Esophagus squamous epithelium (tissue), 5 donors: ENCODE measurements around the gene KSR2. TPM values are rescaled to one million over a fixed set of nuclear protein-coding genes. Genes with fewer than 3 reads are reported as not detected.
A peak's percentile ranks its signal among the peaks of the same experiment; 100 is the strongest.

Experiments
- DNase-seq: peaks from one replicate; lab custom pipeline; 2025; lab: John Stamatoyannopoulos, UW
- H3K27ac ChIP-seq, 4 donors: fragments of 200-600 bp; sonication (generic); one replicate each; pipeline ENCODE4 v1.5.1; 2016 to 2019; ENCODE audit warnings: mild to moderate bottlenecking in 1 of 4
- H3K27me3 ChIP-seq, 4 donors: fragments of 200-600 bp; sonication (generic); 1 replicate in 3 of 4; 2 replicates in 1 of 4; pipeline versions ENCODE4 v1.5.1 to v1.6.0; 2017 to 2021; ENCODE audit warnings: antibody characterized with exemption in 1 of 4
- H3K36me3 ChIP-seq, 3 donors: fragments of 200-600 bp; sonication (generic); one replicate each; pipeline ENCODE4 v1.5.1; 2016 to 2019
- H3K4me1 ChIP-seq, 3 donors: fragments of 200-600 bp; sonication (generic); one replicate each; pipeline ENCODE4 v1.5.1; 2017 to 2019
- H3K4me3 ChIP-seq, 4 donors: fragments of 200-600 bp; sonication (generic); 1 replicate in 3 of 4; 2 replicates in 1 of 4; pipeline ENCODE4 v1.5.1; 2016 to 2019; ENCODE audit warnings: mild to moderate bottlenecking in 2 of 4, moderate library complexity in 1 of 4
- H3K9me3 ChIP-seq, 3 donors: fragments of 200-600 bp; sonication (generic); one replicate each; pipeline ENCODE4 v1.5.1; 2016 to 2019
- POLR2A ChIP-seq, 4 donors: fragments of 450-650 bp; IDR thresholded peaks; one replicate each; pipeline ENCODE4 v1.6.1; 2017; ENCODE audit warnings: antibody characterized with exemption in 4 of 4, mild to moderate bottlenecking in 4 of 4, moderate library complexity in 3 of 4
- WGBS, 2 donors: methylation state at CpG; one replicate each; pipeline ENCODE4 v1.1.5; 2018; 5-methylcytosine and 5-hydroxymethylcytosine counted together
- intact Hi-C: fragments of 100-400 bp; cut with DNase I; formaldehyde crosslinking; loops from one replicate; pipeline ENCODE4 v1.15.0; 2022
- total RNA-seq, 4 donors: library from RNA; depleted of rRNA; stranded (reverse); fragments of >200 nt; gene quantifications; one replicate each; pipeline ENCODE4 v1.1.0, GENCODE V29; 2016
- TF ChIP-seq, protein P1 (sequence below), 6 experiments: fragments of 450-650 bp in 4 of 6; fragments of 200-600 bp in 2 of 6; sonication (generic) in 2 of 6; IDR thresholded peaks; one replicate each; pipeline ENCODE4 v1.5.1; 2016 to 2019; ENCODE audit warnings: antibody characterized with exemption in 6 of 6, mild to moderate bottlenecking in 4 of 6, moderate library complexity in 4 of 6
- donor health status: DM: yes; HTN: yes; CAD: no.

Gene KSR2
- under 1 TPM; under 0.01 to 0.13 (median 0.03) TPM for total RNA-seq

DNA sequence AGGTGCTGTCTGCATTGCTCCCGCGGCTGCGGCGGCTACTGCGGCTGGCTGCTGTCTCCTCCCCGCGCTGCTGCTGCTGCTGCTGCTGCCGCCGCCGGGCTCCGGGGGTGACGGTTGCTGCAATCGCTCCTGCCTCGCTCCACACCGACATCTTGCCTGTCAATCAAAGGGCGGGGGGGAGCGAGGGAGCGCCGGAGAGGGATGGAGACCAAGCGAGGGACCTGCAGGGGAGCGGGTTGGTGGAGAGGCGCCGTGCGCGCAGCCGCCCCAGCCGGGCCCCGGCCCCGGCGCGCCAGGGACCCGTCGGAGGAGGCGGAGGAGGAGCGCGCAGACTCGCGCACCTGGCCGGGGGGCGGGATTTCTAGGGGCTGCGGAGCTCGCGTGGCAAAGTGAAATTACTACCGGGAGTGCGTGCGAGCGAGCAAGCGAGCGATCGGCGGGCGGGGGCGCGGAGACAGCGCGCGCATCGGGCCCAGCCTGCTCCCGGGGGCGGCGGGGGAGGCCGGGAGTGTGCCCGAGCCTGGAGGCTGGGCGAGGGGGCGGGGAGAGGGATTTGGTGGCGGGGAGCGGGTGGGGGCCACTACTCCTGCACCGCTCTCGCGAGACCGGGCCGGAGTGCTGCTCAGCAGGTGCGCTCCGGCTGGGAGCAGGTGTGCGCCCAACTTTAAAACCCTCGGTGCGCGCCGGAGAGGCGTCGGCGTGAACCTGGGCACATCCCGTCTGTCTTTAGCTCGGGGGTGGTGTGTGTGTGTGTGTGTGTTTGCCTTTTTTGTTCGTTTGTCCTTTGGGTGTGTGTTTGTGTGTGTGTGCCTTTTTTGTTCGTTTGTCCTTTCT, at the start of gene KSR2:
Gene KSR2 (minus strand): TSS at position 165 of the 834 bp plus-strand sequence. CDS start 735 bp downstream, outside the sequence.
- H3K27ac ChIP-seq: peak within 1 kb of the TSS in 2 of 4 donors; percentile 38 to 46
- peaks cover 0 to 66% (median 2%) of the 10 kb centered on the region in 4 donors for H3K27me3 ChIP-seq

DNA sequence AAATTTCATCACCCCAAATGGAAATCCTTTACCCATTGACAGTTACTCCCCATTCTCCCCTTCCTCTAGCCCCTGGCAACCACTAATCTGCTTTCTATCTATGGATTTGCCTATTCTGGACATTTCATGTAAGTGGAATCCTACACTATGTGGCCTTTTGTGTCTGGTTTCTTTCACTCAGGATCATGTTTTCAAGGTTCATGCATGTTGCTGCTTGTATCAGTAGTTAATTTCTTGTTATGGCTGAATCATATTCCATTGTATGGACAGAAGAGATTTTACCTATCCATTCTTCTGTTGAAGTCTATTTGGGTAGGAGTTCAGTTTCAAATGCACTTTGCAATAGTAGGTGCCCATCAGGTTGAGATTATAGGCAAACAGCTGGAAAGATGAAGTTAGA, 49.1 kb upstream of the KSR2 start:
- no peak overlapping the region for H3K27ac ChIP-seq
- no peak overlapping the region for H3K4me3 ChIP-seq
- no peaks in the 10 kb centered on the region for H3K27me3 ChIP-seq
- TF ChIP-seq, protein P1, sequence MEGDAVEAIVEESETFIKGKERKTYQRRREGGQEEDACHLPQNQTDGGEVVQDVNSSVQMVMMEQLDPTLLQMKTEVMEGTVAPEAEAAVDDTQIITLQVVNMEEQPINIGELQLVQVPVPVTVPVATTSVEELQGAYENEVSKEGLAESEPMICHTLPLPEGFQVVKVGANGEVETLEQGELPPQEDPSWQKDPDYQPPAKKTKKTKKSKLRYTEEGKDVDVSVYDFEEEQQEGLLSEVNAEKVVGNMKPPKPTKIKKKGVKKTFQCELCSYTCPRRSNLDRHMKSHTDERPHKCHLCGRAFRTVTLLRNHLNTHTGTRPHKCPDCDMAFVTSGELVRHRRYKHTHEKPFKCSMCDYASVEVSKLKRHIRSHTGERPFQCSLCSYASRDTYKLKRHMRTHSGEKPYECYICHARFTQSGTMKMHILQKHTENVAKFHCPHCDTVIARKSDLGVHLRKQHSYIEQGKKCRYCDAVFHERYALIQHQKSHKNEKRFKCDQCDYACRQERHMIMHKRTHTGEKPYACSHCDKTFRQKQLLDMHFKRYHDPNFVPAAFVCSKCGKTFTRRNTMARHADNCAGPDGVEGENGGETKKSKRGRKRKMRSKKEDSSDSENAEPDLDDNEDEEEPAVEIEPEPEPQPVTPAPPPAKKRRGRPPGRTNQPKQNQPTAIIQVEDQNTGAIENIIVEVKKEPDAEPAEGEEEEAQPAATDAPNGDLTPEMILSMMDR (IDR thresholded peaks at IDR 0.05): no peak
- no peak for TF ChIP-seq POLR2A (IDR thresholded peaks at IDR 0.05)
- no peaks in the 10 kb centered on the region for H3K9me3 ChIP-seq
- H3K4me1 ChIP-seq: peaks cover 7 to 24% (median 14%) of the 10 kb centered on the region in 3 donors
- intact Hi-C loops: no loop called here
- peaks cover 0 to 42% (median 6%) of the 10 kb centered on the region in 3 donors for H3K36me3 ChIP-seq
- DNase-seq: no peak

More for the DNA sequence above, at the start of gene KSR2:
- H3K36me3 ChIP-seq: no peaks in the 10 kb centered on the region
- H3K9me3 ChIP-seq: peaks cover 0 to 7% (median 4%) of the 10 kb centered on the region in 3 donors
- WGBS, 2 donors: 0 to 3% methylated on average over 18 to 47 of the region's 86 CpGs
- no peak for TF ChIP-seq POLR2A (IDR thresholded peaks at IDR 0.05)
- TF ChIP-seq, protein P1 (IDR thresholded peaks at IDR 0.05): no peak
- intact Hi-C loops: no loop called here
- H3K4me3 ChIP-seq: peak within 1 kb of the TSS; percentile 43 to 70 (median 54)
- peaks cover 0 to 17% (median 4%) of the 10 kb centered on the region in 3 donors for H3K4me1 ChIP-seq
- no peak for DNase-seq

DNA sequence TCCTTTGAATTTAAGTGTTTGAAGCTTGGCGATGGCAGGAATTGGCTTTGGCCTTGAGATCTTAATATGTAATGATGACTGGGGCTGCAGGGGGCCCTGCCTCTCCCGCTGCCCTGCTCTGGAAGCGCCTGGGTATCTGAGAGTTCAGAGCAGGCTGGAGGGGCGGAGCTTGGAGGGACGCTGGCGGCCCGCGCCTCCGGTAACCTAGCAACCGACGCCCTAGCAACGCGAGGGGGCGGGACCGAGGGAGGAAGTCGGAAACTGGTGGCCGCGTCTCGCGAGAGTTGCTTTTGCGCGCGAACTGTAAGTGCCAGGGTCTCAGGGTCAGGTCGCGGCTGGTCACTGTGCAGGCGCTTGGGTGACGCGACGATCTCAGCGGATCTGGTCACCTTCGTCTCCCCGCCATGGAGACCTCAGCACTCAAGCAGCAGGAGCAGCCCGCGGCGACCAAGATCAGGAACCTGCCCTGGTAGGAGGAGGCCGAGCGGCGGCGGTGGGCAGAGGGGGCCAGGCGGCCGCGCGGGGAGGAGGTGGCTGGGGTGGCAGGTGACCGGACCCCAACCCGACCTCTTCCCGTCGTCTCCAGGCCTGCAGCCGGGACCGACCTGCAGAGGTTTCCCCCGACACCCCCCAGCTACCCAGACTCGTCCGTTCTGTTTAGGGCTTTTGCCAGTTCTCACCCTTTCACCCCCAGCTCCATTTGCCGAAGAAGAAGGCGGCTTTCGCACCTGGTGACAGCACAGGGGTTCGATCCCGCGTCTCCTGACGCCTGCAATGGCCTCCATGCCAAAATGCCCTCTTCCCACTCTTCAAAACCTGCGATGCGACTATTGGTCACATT, 47.9 kb upstream of the KSR2 start, which contains the start of gene RFC5:
Gene RFC5 (plus strand): TSS at position 280 of the 841 bp plus-strand sequence. CDS start 125 bp downstream, at position 405.
- intact Hi-C loops: no loop called here

GRCh38 chr12:118015944-118016343, 47.2 kb upstream of the KSR2 start:
- Histone ChIP-seq H3K27ac (no peak overlapping the region), H3K4me3 (peak overlapping the region; percentile 58 to 96 (median 82)), H3K36me3 (peaks cover 0 to 22% (median 6%) of the 10 kb centered on the region in 3 donors), H3K27me3 (no peaks in the 10 kb centered on the region), H3K9me3 (no peaks in the 10 kb centered on the region), H3K4me1 (peaks cover 7 to 24% (median 14%) of the 10 kb centered on the region in 3 donors)
- WGBS, 2 donors: 23 to 37% methylated on average over 9 of the region's 9 CpGs
- intact Hi-C loops: no loop called here
- TF ChIP-seq, protein P1 (IDR thresholded peaks at IDR 0.05): no peak
- TF ChIP-seq POLR2A (IDR thresholded peaks at IDR 0.05): no peak
- no peak for DNase-seq

More for the DNA sequence above, 47.9 kb upstream of the KSR2 start, which contains the start of gene RFC5:
- TF ChIP-seq, protein P1 (IDR thresholded peaks at IDR 0.05): peak in 1 of 6 experiments; percentile 9
- TF ChIP-seq POLR2A (IDR thresholded peaks at IDR 0.05): no peak
- Histone ChIP-seq H3K4me3 (peak within 1 kb of the TSS; percentile 58 to 96 (median 82)), H3K27me3 (no peaks in the 10 kb centered on the region), H3K4me1 (peaks cover 7 to 24% (median 14%) of the 10 kb centered on the region in 3 donors), H3K9me3 (no peaks in the 10 kb centered on the region), H3K36me3 (peaks cover 0 to 29% (median 6%) of the 10 kb centered on the region in 3 donors), H3K27ac (peak within 1 kb of the TSS; percentile 56 to 88 (median 64))
- DNase-seq: peak; percentile 81
- WGBS, 2 donors: 0 to 1% methylated on average over 14 to 26 of the region's 61 CpGs
